ENCODE measurements around the gene CACNG3. TPM values are rescaled to one million over a fixed set of nuclear protein-coding genes. Genes with fewer than 3 reads are reported as not detected.

CACNG3 gene
- total and polyA plus RNA-seq, 2 of the 4 experiments (the other 2 are of a cell fraction): not detected

- CTCF ChIA-PET: no interaction called here
- no CpG with 5 or more reads among the region's 2 CpGs for WGBS, 2 experiments (ENCODE audit: extremely low coverage in 2 of 2, insufficient read length in 1 of 2)
Measured at GRCh38 chr16:24378999-24379398, 122.9 kb downstream of the CACNG3 start.

More at GRCh38 chr16:24378999-24379398, 122.9 kb downstream of the CACNG3 start:
- TF ChIP-seq CEBPB (IDR thresholded peaks at IDR 0.05; ENCODE audit: low read depth, low read length) (no peak), MAZ (IDR thresholded peaks at IDR 0.05; ENCODE audit: borderline replicate concordance, low read depth, low read length) (no peak), SMC3 (IDR thresholded peaks at IDR 0.05; ENCODE audit: low read depth, low read length) (no peak), ELK1 (IDR thresholded peaks at IDR 0.05; ENCODE audit: borderline replicate concordance, low read depth, low read length) (no peak), USF2 (IDR thresholded peaks at IDR 0.05; ENCODE audit: low read depth, low read length) (no peak), CTCF (conservative IDR thresholded peaks at IDR 0.05; ENCODE audit: low read depth, low read length) (no peak), CHD1 (IDR thresholded peaks at IDR 0.05; ENCODE audit: low read depth, low read length) (no peak), FOS (IDR thresholded peaks at IDR 0.05; ENCODE audit: low read depth, low read length) (no peak), RFX5 (IDR thresholded peaks at IDR 0.05; ENCODE audit: low read depth, low read length) (no peak), NFE2L2 (IDR thresholded peaks at IDR 0.05; ENCODE audit: low read depth, low read length) (no peak), MAFK (IDR thresholded peaks at IDR 0.05; ENCODE audit: low read depth, low read length) (no peak), BHLHE40 (IDR thresholded peaks at IDR 0.05; ENCODE audit: low read depth, low read length) (no peak), RCOR1 (IDR thresholded peaks at IDR 0.05; ENCODE audit: insufficient replicate concordance, low read length) (no peak), RAD21 (IDR thresholded peaks at IDR 0.05; ENCODE audit: low read length) (no peak), POLR2A (IDR thresholded peaks at IDR 0.05; ENCODE audit: low read depth, low read length) (no peak), MXI1 (IDR thresholded peaks at IDR 0.05; ENCODE audit: borderline replicate concordance, low read depth, low read length) (no peak)
- Histone ChIP-seq H4K5ac (ENCODE audit: low read depth, low read length) (no peak overlapping the region), H3K23ac (ENCODE audit: low read depth, low read length) (no peak overlapping the region), H3K27me3 (ENCODE audit: control insufficient read depth, insufficient read depth, low read length) (no peaks in the 10 kb centered on the region), H2AFZ (replicated peaks; ENCODE audit: low read length, poor library complexity) (no peak overlapping the region), H2BK120ac (ENCODE audit: low read depth, low read length) (no peak overlapping the region), H3K9ac (ENCODE audit: low read depth, low read length) (no peak overlapping the region), H2BK15ac (ENCODE audit: low read depth, low read length) (no peak overlapping the region), H3K18ac (ENCODE audit: low read depth, low read length) (no peak overlapping the region), H4K8ac (ENCODE audit: low read depth in 2 of 2, low read length in 2 of 2) (no peak overlapping the region), H4K91ac (ENCODE audit: insufficient read depth, low read depth, low read length) (no peak overlapping the region), H3K9me3 (ENCODE audit: control insufficient read depth, insufficient read depth, low read length) (peaks cover 2% of the 10 kb centered on the region), H3K4me2 (ENCODE audit: low read depth, low read length) (no peak overlapping the region), H3K4ac (ENCODE audit: low read depth, low read length) (no peak overlapping the region), H2AK5ac (ENCODE audit: low read depth, low read length) (no peak overlapping the region), H2AK9ac (replicated peaks; ENCODE audit: low read depth, low read length, poor library complexity) (no peak overlapping the region), H3K56ac (ENCODE audit: extremely low read depth, insufficient read depth, low read length) (no peak overlapping the region), H2BK5ac (ENCODE audit: low read depth, low read length, poor library complexity, severe bottlenecking) (no peak overlapping the region), H3K27ac (ENCODE audit: insufficient read depth, low read length) (no peak overlapping the region), H4K20me1 (ENCODE audit: insufficient read depth, low read length) (no peaks in the 10 kb centered on the region), H3K9me1 (ENCODE audit: insufficient read depth, low read length) (no peaks in the 10 kb centered on the region), H3K36me3 (ENCODE audit: control insufficient read depth, insufficient read depth, low read length) (no peaks in the 10 kb centered on the region), H2BK20ac (ENCODE audit: low read depth, low read length) (no peak overlapping the region), H3K14ac (replicated peaks; ENCODE audit: low read depth, low read length) (no peak overlapping the region), H3K4me3 (ENCODE audit: insufficient read depth, low read depth, low read length) (no peak overlapping the region), H3K4me1 (ENCODE audit: control insufficient read depth, insufficient read depth, low read length) (no peaks in the 10 kb centered on the region), H3K79me1 (ENCODE audit: low read depth in 1 of 2, low read length in 2 of 2) (no peaks in the 10 kb centered on the region)
- BruUV-seq (replicated peaks): no TSS peak
- POLR2A ChIA-PET (ENCODE audit: unreplicated experiment): no interaction called here
- intact Hi-C loops (cut with micrococcal nuclease): no loop called here
- dilution Hi-C loops (cut with HindIII; ENCODE audit: low sequenced_read_pairs, unreplicated experiment): no loop called here
- in situ Hi-C loops (cut with MboI; ENCODE audit: low sequenced_read_pairs): no loop called here
- DNase-seq (no peak), ATAC-seq (ENCODE audit: low read depth) (no peak)
